Measurements from ENCODE around the gene CHRNB2.

Gene CHRNB2

GRCh38 chr1:154578058-154578418 lies 10.5 kb downstream of the CHRNB2 start:
- DNase-seq (ENCODE audit: low spot score) (no peak), FAIRE-seq (no peak)

- FAIRE-seq, result no peak
- no peak for DNase-seq (ENCODE audit: low spot score)
Measured at GRCh38 chr1:154579374-154579773, 11.8 kb downstream of the CHRNB2 start.

GRCh38 chr1:154581766-154582165 lies 14.2 kb downstream of the CHRNB2 start:
- no peak for FAIRE-seq
- DNase-seq (ENCODE audit: low spot score), result no peak

- no peak for FAIRE-seq
- no peak for DNase-seq (ENCODE audit: low spot score)
Measured at GRCh38 chr1:154582885-154583284, 15.3 kb downstream of the CHRNB2 start.

- FAIRE-seq (no peak), DNase-seq (ENCODE audit: low spot score) (no peak)
Measured at GRCh38 chr1:154583773-154584172, 16.2 kb downstream of the CHRNB2 start.

GRCh38 chr1:154584267-154584994 lies 16.9 kb downstream of the CHRNB2 start:
- no peak for FAIRE-seq

GRCh38 chr1:154586231-154586630 lies 18.7 kb downstream of the CHRNB2 start:
- DNase-seq (ENCODE audit: low spot score) (no peak), FAIRE-seq (no peak)

More at GRCh38 chr1:154584267-154584994, 16.9 kb downstream of the CHRNB2 start:
- no peak for DNase-seq (ENCODE audit: low spot score)

- FAIRE-seq, result no peak
- no peak for DNase-seq (ENCODE audit: low spot score)
Measured at GRCh38 chr1:154586641-154587040, 19.1 kb downstream of the CHRNB2 start.

GRCh38 chr1:154589780-154590179 lies 22.2 kb downstream of the CHRNB2 start:
- FAIRE-seq (no peak), DNase-seq (ENCODE audit: low spot score) (no peak)

- DNase-seq (ENCODE audit: low spot score) (no peak), FAIRE-seq (no peak)
Measured at GRCh38 chr1:154590756-154591155, 23.2 kb downstream of the CHRNB2 start.

- DNase-seq (ENCODE audit: low spot score) (no peak), FAIRE-seq (no peak)
Measured at GRCh38 chr1:154591206-154591605, 23.6 kb downstream of the CHRNB2 start.

GRCh38 chr1:154593390-154593789 lies 25.8 kb downstream of the CHRNB2 start:
- FAIRE-seq (no peak), DNase-seq (ENCODE audit: low spot score) (no peak)

- FAIRE-seq (no peak), DNase-seq (ENCODE audit: low spot score) (no peak)
Measured at GRCh38 chr1:154594811-154595210, 27.2 kb downstream of the CHRNB2 start.

GRCh38 chr1:154595621-154596020 lies 28.0 kb downstream of the CHRNB2 start:
- DNase-seq (ENCODE audit: low spot score) (no peak), FAIRE-seq (no peak)

- DNase-seq (ENCODE audit: low spot score), result no peak
- FAIRE-seq, result no peak
Measured at GRCh38 chr1:154598871-154599635, 31.5 kb downstream of the CHRNB2 start.

- DNase-seq (ENCODE audit: low spot score) (no peak), FAIRE-seq (no peak)
Measured at GRCh38 chr1:154599658-154600057, 32.1 kb downstream of the CHRNB2 start.

GRCh38 chr1:154603317-154603716 lies 35.7 kb downstream of the CHRNB2 start:
- no peak for FAIRE-seq
- DNase-seq (ENCODE audit: low spot score), result no peak

- FAIRE-seq (no peak), DNase-seq (ENCODE audit: low spot score) (no peak)
Measured at GRCh38 chr1:154605534-154605933, 38.0 kb downstream of the CHRNB2 start.

- FAIRE-seq (no peak), DNase-seq (ENCODE audit: low spot score) (no peak)
Measured at GRCh38 chr1:154607106-154607608, 39.6 kb downstream of the CHRNB2 start.

GRCh38 chr1:154607609-154608396 lies 40.2 kb downstream of the CHRNB2 start, which contains the start of gene ADAR:
TSS of gene ADAR (minus strand) at chr1:154608186. CDS start at chr1:154608006, 180 bp downstream.
- DNase-seq (ENCODE audit: low spot score), result peak; percentile 83
- FAIRE-seq, result no peak

GRCh38 chr1:154608397-154609270 lies 41.1 kb downstream of the CHRNB2 start:
- FAIRE-seq, result no peak
- peak; percentile 45 for DNase-seq (ENCODE audit: low spot score)
